Measurements from ENCODE around the gene GHRL.

- TF ChIP-seq CTCF (IDR thresholded peaks at IDR 0.05; ENCODE audit: extremely low read depth in 1 of 2, insufficient read depth in 1 of 2, low read depth in 1 of 2, low read length in 2 of 2), result no peak
- no peak for TF ChIP-seq EZH2 (IDR thresholded peaks at IDR 0.05; ENCODE audit: borderline replicate concordance, low read depth, low read length, severe bottlenecking)
- no peak for TF ChIP-seq MAX (IDR thresholded peaks at IDR 0.05; ENCODE audit: insufficient read depth, insufficient read length)
Observed at GRCh38 chr3:10334042-10334441, 41.3 kb upstream of the GHRL start.

Measured in endothelial cell of umbilical vein (primary cell).